GM23248 (cell line): ENCODE data around the gene SLC6A7. TPM values are rescaled to one million over a fixed set of nuclear protein-coding genes. Genes with fewer than 3 reads are reported as not detected.
A peak's percentile ranks its signal among the peaks of the same experiment; 100 is the strongest.

Source experiments
- DNase-seq: peaks from one replicate; pipeline ENCODE4 v3.0.0-alpha.2; 2015
- H2AFZ ChIP-seq: fragments of 200-600 bp; sonication (generic); 2 replicates; pipeline ENCODE4 v1.6.1; 2016; ENCODE audit warnings: antibody characterized with exemption
- H3F3A ChIP-seq: fragments of 200-600 bp; sonication (generic); 2 replicates; pipeline ENCODE4 v1.6.1; 2016; ENCODE audit warnings: mild to moderate bottlenecking, antibody characterized with exemption, mixed run types; ENCODE audit not compliant: insufficient read depth
- H3K27ac ChIP-seq: fragments of 200-600 bp; sonication (generic); 2 replicates; pipeline ENCODE4 v1.5.1; 2016; ENCODE audit warnings: mild to moderate bottlenecking
- H3K27me3 ChIP-seq: fragments of 200-600 bp; sonication (generic); replicated peaks from 2 replicates; pipeline ENCODE4 v1.6.1; 2016; ENCODE audit warnings: mild to moderate bottlenecking; ENCODE audit not compliant: insufficient read depth
- H3K36me3 ChIP-seq: fragments of 200-600 bp; sonication (generic); 2 replicates; pipeline ENCODE4 v1.6.1; 2016; ENCODE audit warnings: low read depth, mild to moderate bottlenecking
- H3K4me1 ChIP-seq: fragments of 200-600 bp; sonication (generic); 2 replicates; pipeline ENCODE4 v1.6.1; 2016; ENCODE audit warnings: mild to moderate bottlenecking; ENCODE audit not compliant: insufficient read depth
- H3K4me2 ChIP-seq: fragments of 200-600 bp; sonication (generic); one replicate; pipeline ENCODE4 v1.6.1; 2016; ENCODE audit warnings: mild to moderate bottlenecking; ENCODE audit not compliant: unreplicated experiment
- H3K4me3 ChIP-seq: fragments of 200-600 bp; sonication (generic); 2 replicates; pipeline ENCODE4 v1.5.1; 2016; ENCODE audit warnings: mild to moderate bottlenecking
- H3K79me2 ChIP-seq: fragments of 200-600 bp; sonication (generic); 2 replicates; pipeline ENCODE4 v1.6.1; 2016; ENCODE audit warnings: mild to moderate bottlenecking; ENCODE audit not compliant: insufficient read depth
- H3K9ac ChIP-seq: fragments of 200-600 bp; sonication (generic); 2 replicates; pipeline ENCODE4 v1.6.1; 2016; ENCODE audit warnings: mild to moderate bottlenecking
- H3K9me2 ChIP-seq: fragments of 200-600 bp; sonication (generic); 2 replicates; pipeline ENCODE4 v1.6.1; 2016; ENCODE audit warnings: mixed run types, mild to moderate bottlenecking, moderate library complexity; ENCODE audit not compliant: insufficient read depth
- H3K9me3 ChIP-seq: fragments of 200-600 bp; sonication (generic); one replicate; pipeline ENCODE4 v1.6.1; 2017; ENCODE audit warnings: low read depth
- H4K20me1 ChIP-seq: fragments of 200-600 bp; sonication (generic); 2 replicates; pipeline ENCODE4 v1.6.0; 2016; ENCODE audit not compliant: insufficient read depth
- EZH2 ChIP-seq: fragments of 200-600 bp; sonication (generic); IDR thresholded peaks from 2 replicates; pipeline ENCODE4 v1.6.1; 2018; ENCODE audit warnings: antibody characterized with exemption, mild to moderate bottlenecking; ENCODE audit not compliant: insufficient read depth, poor library complexity, severe bottlenecking
- EZH2phosphoT487 ChIP-seq: fragments of 200-600 bp; sonication (generic); IDR thresholded peaks from 2 replicates; pipeline ENCODE4 v1.6.1; 2018; ENCODE audit warnings: antibody characterized with exemption, moderate library complexity, mild to moderate bottlenecking, low read depth; ENCODE audit not compliant: insufficient read depth
- WGBS, 2 experiments: methylation state at CpG; one replicate each; pipeline ENCODE4 v1.1.6; 2015 to 2017; ENCODE audit warnings: low lambda C conversion rate in 2 of 2, low coverage in 1 of 2; ENCODE audit errors: missing lambda C conversion rate in 2 of 2; 5-methylcytosine and 5-hydroxymethylcytosine counted together
- in situ Hi-C: fragments of 300-500 bp; cut with MboI; formaldehyde crosslinking; loops from 2 replicates; pipeline ENCODE4 v1.15.0; 2020
- polyA plus RNA-seq: library from polyadenylated mRNA; unstranded; fragments of >200 nt; fragmentation: Nextera tagmentation; extraction: Ambion mirVana; gene quantifications from 2 replicates; pipeline ENCODE4 v1.2.1, GENCODE V29; 2016
- total RNA-seq: library from RNA; depleted of rRNA; stranded (reverse); fragments of >200 nt; shearing (Covaris generic); gene quantifications from 2 replicates; pipeline ENCODE4 v1.2.3, GENCODE V29; 2014

The SLC6A7 gene
- total and polyA plus RNA-seq, 2 experiments from 2014 or later: not detected

- no peaks in the 10 kb centered on the region for H3K27me3 ChIP-seq
- 0 to 2% methylated on average over 7 of the region's 7 CpGs for WGBS, 2 experiments
- H3K9ac ChIP-seq: peak overlapping the region; percentile 90
- H4K20me1 ChIP-seq: peaks cover 3% of the 10 kb centered on the region; the same call in 1 of the 2 replicates
- peak overlapping the region; percentile 76 for H3K27ac ChIP-seq
- peaks cover 58% of the 10 kb centered on the region for H3K79me2 ChIP-seq
- peak; percentile 50 for DNase-seq
- no peaks in the 10 kb centered on the region for H3K36me3 ChIP-seq
- H3F3A ChIP-seq: peaks cover 61% of the 10 kb centered on the region
- peak overlapping the region; percentile 96 for H3K4me3 ChIP-seq
- H2AFZ ChIP-seq: 0 out of 2 replicates have a peak overlapping the region, but pooled peaks have one; percentile 5
- H3K4me2 ChIP-seq: peak overlapping the region; percentile 99
- H3K9me2 ChIP-seq: no peaks in the 10 kb centered on the region
- no peaks in the 10 kb centered on the region for H3K9me3 ChIP-seq
- peaks cover 61% of the 10 kb centered on the region for H3K4me1 ChIP-seq
- in situ Hi-C loops: no loop called here
- TF ChIP-seq EZH2 (no peak), EZH2phosphoT487 (no peak)
Measured at GRCh38 chr5:150154618-150155128, 35.2 kb upstream of the SLC6A7 start.

- peak within 1 kb of the TSS; percentile 76 for H3K27ac ChIP-seq
- peak within 1 kb of the TSS; percentile 90 for H3K9ac ChIP-seq
- peak within 1 kb of the TSS; percentile 58 for H2AFZ ChIP-seq
- H3K27me3 ChIP-seq: no peaks in the 10 kb centered on the region
- no peaks in the 10 kb centered on the region for H3K9me2 ChIP-seq
- peaks cover 68% of the 10 kb centered on the region for H3K4me1 ChIP-seq
- H3K79me2 ChIP-seq: peaks cover 50% of the 10 kb centered on the region
- peak within 1 kb of the TSS; percentile 96 for H3K4me3 ChIP-seq
- DNase-seq: peak; percentile 88
- no peaks in the 10 kb centered on the region for H3K9me3 ChIP-seq
- TF ChIP-seq EZH2phosphoT487 (no peak), EZH2 (no peak)
- WGBS, 2 experiments: 0 to 1% methylated on average over 12 to 15 of the region's 17 CpGs
- in situ Hi-C loops: no loop called here
- H3F3A ChIP-seq: peaks cover 67% of the 10 kb centered on the region
- H3K4me2 ChIP-seq: peak within 1 kb of the TSS; percentile 99
- H3K36me3 ChIP-seq: no peaks in the 10 kb centered on the region
- H4K20me1 ChIP-seq: peaks cover 3% of the 10 kb centered on the region; the same call in 1 of the 2 replicates
Measured at GRCh38 chr5:150155258-150156026, 34.4 kb upstream of the SLC6A7 start, which contains the start of gene PDGFRB. PDGFRB (minus strand) TSS chr5:150155845; CDS start chr5:150137047, 18,798 bp downstream.

- Histone ChIP-seq H3K79me2 (peaks cover 45% of the 10 kb centered on the region), H3K27ac (peak overlapping the region; percentile 76), H4K20me1 (peaks cover 3% of the 10 kb centered on the region; the same call in 1 of the 2 replicates), H3K9me3 (no peaks in the 10 kb centered on the region), H3K4me3 (peak overlapping the region; percentile 96), H2AFZ (peak overlapping the region; percentile 58; the same call in 1 of the 2 replicates), H3K36me3 (no peaks in the 10 kb centered on the region), H3K4me1 (peaks cover 70% of the 10 kb centered on the region), H3K9me2 (no peaks in the 10 kb centered on the region), H3K27me3 (no peaks in the 10 kb centered on the region), H3K4me2 (peak overlapping the region; percentile 99), H3F3A (peaks cover 72% of the 10 kb centered on the region), H3K9ac (peak overlapping the region; percentile 90)
- 1 to 3% methylated on average over 9 of the region's 9 CpGs for WGBS, 2 experiments
- no peak for DNase-seq
- TF ChIP-seq EZH2phosphoT487 (no peak), EZH2 (no peak)
- in situ Hi-C loops: no loop called here
Measured at GRCh38 chr5:150156027-150156368, 33.9 kb upstream of the SLC6A7 start.

GRCh38 chr5:150156540-150156939 is 33.3 kb upstream of the SLC6A7 start:
- Histone ChIP-seq H3K4me1 (peaks cover 64% of the 10 kb centered on the region), H3K27me3 (no peaks in the 10 kb centered on the region), H3K9me3 (no peaks in the 10 kb centered on the region), H3F3A (peaks cover 75% of the 10 kb centered on the region), H3K27ac (peak overlapping the region; percentile 76), H3K79me2 (peaks cover 39% of the 10 kb centered on the region), H2AFZ (no peak overlapping the region), H3K9me2 (no peaks in the 10 kb centered on the region), H3K36me3 (no peaks in the 10 kb centered on the region), H4K20me1 (peaks cover 3% of the 10 kb centered on the region; the same call in 1 of the 2 replicates), H3K4me2 (peak overlapping the region; percentile 99), H3K9ac (peak overlapping the region; percentile 90), H3K4me3 (no peak overlapping the region)
- TF ChIP-seq EZH2phosphoT487 (no peak), EZH2 (no peak)
- 79 to 82% methylated on average over 4 of the region's 4 CpGs for WGBS, 2 experiments
- in situ Hi-C loops: no loop called here
- DNase-seq: no peak
